Pons (tissue), 1 donor: ENCODE measurements around the gene STK32C.
"Not testable (repeated sequence)": the region's sequence is repeated elsewhere in the genome, so short reads cannot be mapped to it uniquely, and the experiment has no call there.

Experiments
- DNase-seq: peaks from one replicate; pipeline ENCODE4 v3.0.0-alpha.2; 2016; ENCODE audit warnings: low spot score

Gene STK32C

GRCh38 chr10:132307823-132308586 lies at the start of gene STK32C:
TSS of gene STK32C (minus strand) at chr10:132307950. CDS start at chr10:132307833, 117 bp downstream.
- peak; percentile 84 for DNase-seq

- DNase-seq, result no peak
These were observed 49.0 kb upstream of the STK32C start for GRCh38 chr10:132356621-132357195.

- no peak for DNase-seq
These were observed 48.0 kb upstream of the STK32C start for GRCh38 chr10:132355754-132356153.

GRCh38 chr10:132355297-132355696 lies 47.5 kb upstream of the STK32C start:
- no peak for DNase-seq

- no peak for DNase-seq
These were observed 46.8 kb upstream of the STK32C start for GRCh38 chr10:132354356-132355094.

GRCh38 chr10:132353456-132354355 lies 46.0 kb upstream of the STK32C start:
- no peak for DNase-seq

- not testable (repeated sequence) for DNase-seq
These were observed 44.9 kb upstream of the STK32C start for GRCh38 chr10:132352462-132353308.

GRCh38 chr10:132351611-132352010 lies 43.9 kb upstream of the STK32C start:
- DNase-seq, result no peak

GRCh38 chr10:132350946-132351345 lies 43.2 kb upstream of the STK32C start:
- DNase-seq, result no peak

- DNase-seq, result no peak
These were observed 42.6 kb upstream of the STK32C start for GRCh38 chr10:132350391-132350790.

GRCh38 chr10:132349766-132350165 lies 42.0 kb upstream of the STK32C start:
- DNase-seq, result no peak

GRCh38 chr10:132347931-132348267 lies 40.1 kb upstream of the STK32C start:
- no peak for DNase-seq

- DNase-seq, result no peak
These were observed 39.6 kb upstream of the STK32C start for GRCh38 chr10:132347211-132347930.

GRCh38 chr10:132346806-132347205 lies 39.1 kb upstream of the STK32C start:
- DNase-seq, result no peak

GRCh38 chr10:132345345-132345744 lies 37.6 kb upstream of the STK32C start:
- DNase-seq, result no peak

- DNase-seq, result no peak
These were observed 36.6 kb upstream of the STK32C start for GRCh38 chr10:132344386-132344785.

- DNase-seq, result no peak
These were observed 34.8 kb upstream of the STK32C start for GRCh38 chr10:132342553-132342952.

GRCh38 chr10:132341781-132342180 lies 34.0 kb upstream of the STK32C start:
- DNase-seq, result no peak

GRCh38 chr10:132341017-132341416 lies 33.3 kb upstream of the STK32C start:
- no peak for DNase-seq

- no peak for DNase-seq
These were observed 31.5 kb upstream of the STK32C start for GRCh38 chr10:132339276-132339675.
